ENCODE data around the gene C19orf25. TPM values are rescaled to one million over a fixed set of nuclear protein-coding genes. Genes with fewer than 3 reads are reported as not detected.

The C19orf25 gene
- total and polyA plus RNA-seq, 11 donors = 9.4 to 29.2 (median 16.0) TPM

DNA sequence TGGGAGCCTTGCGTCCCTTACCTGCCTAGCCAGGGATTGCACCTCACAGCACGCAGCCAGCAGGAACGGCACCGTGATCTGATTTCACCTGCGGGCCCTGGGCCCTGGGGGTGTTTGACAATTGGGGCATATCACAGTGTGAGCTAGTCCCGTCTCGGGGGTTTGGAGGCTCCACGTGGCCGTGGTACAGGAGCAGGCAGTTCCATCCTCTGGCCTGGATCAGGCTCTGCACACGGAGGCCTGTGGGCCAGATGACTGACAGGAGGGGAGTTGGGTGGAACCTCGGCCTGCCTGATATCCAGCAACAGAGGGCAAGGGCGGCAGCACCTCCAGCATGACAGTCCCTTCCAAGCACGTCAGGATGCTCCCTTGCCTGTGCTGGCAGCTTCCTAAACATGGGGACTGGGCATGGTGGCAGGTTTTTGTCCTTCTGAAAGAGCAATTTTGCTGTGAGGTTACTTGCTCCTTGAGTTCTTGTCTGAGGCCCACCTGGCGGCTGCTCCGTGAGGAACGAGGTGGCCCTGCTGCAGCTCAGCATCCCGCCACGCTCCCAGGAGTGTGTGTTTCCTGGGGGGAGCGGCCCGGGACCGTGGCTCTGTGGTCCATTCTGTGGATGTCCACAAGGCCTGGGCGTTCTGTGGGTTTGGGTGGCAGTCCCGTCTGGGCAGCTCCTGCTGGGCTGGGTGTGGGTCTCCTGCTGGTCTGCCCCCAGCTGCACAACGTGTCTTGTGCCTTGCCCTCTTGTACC lies 47.1 kb downstream of the C19orf25 start:
- no peaks in the 10 kb centered on the region for H3K9me3 ChIP-seq
- peaks cover 0 to 87% (median 82%) of the 10 kb centered on the region in 9 donors for H3K36me3 ChIP-seq
- no peak overlapping the region for H3K4me3 ChIP-seq
- intact Hi-C loops (cut with DNase I) = no loop called here
- whole genome bisulfite sequencing, 4 donors = 89 to 94% (median 91%) methylated on average over 20 to 24 of the region's 24 CpGs
- H3K27me3 ChIP-seq = no peaks in the 10 kb centered on the region
- TF ChIP-seq, protein P1, sequence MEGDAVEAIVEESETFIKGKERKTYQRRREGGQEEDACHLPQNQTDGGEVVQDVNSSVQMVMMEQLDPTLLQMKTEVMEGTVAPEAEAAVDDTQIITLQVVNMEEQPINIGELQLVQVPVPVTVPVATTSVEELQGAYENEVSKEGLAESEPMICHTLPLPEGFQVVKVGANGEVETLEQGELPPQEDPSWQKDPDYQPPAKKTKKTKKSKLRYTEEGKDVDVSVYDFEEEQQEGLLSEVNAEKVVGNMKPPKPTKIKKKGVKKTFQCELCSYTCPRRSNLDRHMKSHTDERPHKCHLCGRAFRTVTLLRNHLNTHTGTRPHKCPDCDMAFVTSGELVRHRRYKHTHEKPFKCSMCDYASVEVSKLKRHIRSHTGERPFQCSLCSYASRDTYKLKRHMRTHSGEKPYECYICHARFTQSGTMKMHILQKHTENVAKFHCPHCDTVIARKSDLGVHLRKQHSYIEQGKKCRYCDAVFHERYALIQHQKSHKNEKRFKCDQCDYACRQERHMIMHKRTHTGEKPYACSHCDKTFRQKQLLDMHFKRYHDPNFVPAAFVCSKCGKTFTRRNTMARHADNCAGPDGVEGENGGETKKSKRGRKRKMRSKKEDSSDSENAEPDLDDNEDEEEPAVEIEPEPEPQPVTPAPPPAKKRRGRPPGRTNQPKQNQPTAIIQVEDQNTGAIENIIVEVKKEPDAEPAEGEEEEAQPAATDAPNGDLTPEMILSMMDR (IDR thresholded peaks at IDR 0.05) = no peak
- no peak for TF ChIP-seq POLR2A (IDR thresholded peaks at IDR 0.05)
- DNase-seq = no peak
- H3K27ac ChIP-seq = no peak overlapping the region
- H3K4me1 ChIP-seq = peaks cover 0 to 28% (median 3%) of the 10 kb centered on the region in 12 donors
- ATAC-seq = no peak

DNA sequence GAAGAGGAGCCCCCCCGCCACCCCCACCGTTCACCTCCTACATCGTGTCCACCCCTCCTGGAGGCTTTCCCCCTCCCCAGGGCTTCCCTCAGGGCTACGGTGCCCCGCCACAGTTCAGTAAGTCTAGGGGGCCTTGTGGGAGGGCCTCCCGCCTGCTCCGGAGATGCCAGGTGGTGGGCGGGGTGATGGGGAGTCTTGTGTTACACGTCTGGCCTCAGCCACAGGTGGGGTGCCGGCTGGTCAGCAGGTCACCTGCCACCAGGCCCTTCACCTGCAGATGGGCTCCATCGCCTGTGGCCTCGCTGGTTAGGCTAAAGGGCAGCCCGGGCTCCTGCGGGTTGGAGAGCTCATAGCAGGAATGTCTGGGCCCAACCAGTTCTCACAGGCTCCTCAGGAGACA lies 48.8 kb downstream of the C19orf25 start:
- H3K9me3 ChIP-seq = no peaks in the 10 kb centered on the region
- intact Hi-C loops (cut with DNase I) = no loop called here
- H3K27me3 ChIP-seq = no peaks in the 10 kb centered on the region
- ATAC-seq = no peak
- TF ChIP-seq, protein P1 (IDR thresholded peaks at IDR 0.05) = no peak
- TF ChIP-seq POLR2A (IDR thresholded peaks at IDR 0.05) = no peak
- no peak for DNase-seq
- peaks cover 0 to 97% (median 94%) of the 10 kb centered on the region in 9 donors for H3K36me3 ChIP-seq
- peaks cover 0 to 37% (median 4%) of the 10 kb centered on the region in 12 donors for H3K4me1 ChIP-seq
- H3K4me3 ChIP-seq = no peak overlapping the region
- whole genome bisulfite sequencing, 4 donors = 84 to 89% (median 85%) methylated on average over 5 to 14 of the region's 14 CpGs
- peak overlapping the region in 4 of 12 donors; percentile 4 to 78 (median 74) for H3K27ac ChIP-seq

DNA sequence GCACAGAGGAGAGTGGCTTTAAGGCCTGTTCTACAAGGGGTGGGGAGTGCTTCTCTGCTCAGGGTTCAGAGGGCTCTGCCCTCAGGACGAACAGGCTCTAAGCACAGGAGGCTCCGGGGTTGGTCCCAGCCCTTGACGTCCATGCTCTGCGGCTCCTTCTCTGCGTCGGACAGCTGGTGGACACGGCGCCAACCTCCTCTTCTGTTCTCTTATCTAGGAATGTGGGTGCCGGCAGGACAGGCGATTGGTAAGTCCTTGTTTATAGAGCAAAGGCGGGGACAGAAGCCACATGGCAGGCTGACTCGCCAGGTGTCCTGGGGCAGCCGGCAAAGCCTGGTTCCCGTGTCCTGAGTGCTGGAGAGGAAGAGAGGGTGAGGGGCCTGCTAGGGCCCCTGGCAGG lies 49.3 kb downstream of the C19orf25 start:
- 32 to 57% (median 50%) methylated on average over 6 to 14 of the region's 14 CpGs for WGBS, 4 donors
- DNase-seq = peak in 3 of 5 donors; percentile 67 to 81 (median 79)
- H3K36me3 ChIP-seq = peaks cover 0 to 100% (median 94%) of the 10 kb centered on the region in 9 donors
- intact Hi-C loops (cut with DNase I) = no loop called here
- peaks cover 0 to 39% (median 4%) of the 10 kb centered on the region in 12 donors for H3K4me1 ChIP-seq
- H3K27ac ChIP-seq = peak overlapping the region in 9 of 12 donors; percentile 3 to 78 (median 50)
- no peaks in the 10 kb centered on the region for H3K27me3 ChIP-seq
- H3K9me3 ChIP-seq = no peaks in the 10 kb centered on the region
- no peak for TF ChIP-seq POLR2A (IDR thresholded peaks at IDR 0.05)
- TF ChIP-seq, protein P1 (IDR thresholded peaks at IDR 0.05) = no peak
- peak; percentile 81 to 92 (median 83) for ATAC-seq
- H3K4me3 ChIP-seq = no peak overlapping the region

DNA sequence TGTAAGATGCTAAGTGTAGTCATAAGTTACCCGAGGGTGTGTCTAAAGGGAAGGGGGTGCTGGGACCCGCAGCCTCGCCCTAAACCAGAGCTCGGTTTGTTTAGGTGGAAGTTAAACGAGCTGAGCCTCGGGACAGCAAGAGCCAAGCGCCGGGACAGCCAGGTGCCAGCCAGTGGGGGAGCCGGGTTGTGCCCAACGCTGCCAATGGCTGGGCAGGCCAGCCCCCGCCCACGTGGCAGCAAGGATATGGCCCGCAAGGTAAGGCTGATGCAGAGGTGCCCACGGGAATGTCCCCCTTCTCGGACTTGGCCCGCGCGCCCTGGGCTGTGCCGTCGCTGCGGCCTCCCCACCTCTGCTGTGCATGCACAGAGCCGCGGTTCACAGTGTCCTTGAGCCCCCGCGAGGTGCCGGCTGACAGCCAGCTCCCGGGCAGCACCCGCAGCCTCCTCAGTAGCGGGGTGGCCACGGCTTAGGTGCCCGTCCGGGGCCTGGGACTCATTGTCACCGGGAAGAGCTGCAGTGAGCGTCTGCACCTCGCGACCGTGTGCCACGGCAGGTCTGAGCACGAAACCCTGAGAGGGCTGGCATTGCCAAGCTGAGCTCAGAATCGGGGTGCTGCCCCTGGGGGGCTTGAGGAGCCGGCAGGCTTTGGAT lies 50.1 kb downstream of the C19orf25 start:
- peaks cover 0 to 98% (median 92%) of the 10 kb centered on the region in 9 donors for H3K36me3 ChIP-seq
- no peak overlapping the region for H3K4me3 ChIP-seq

More for the DNA sequence above, 50.1 kb downstream of the C19orf25 start:
- intact Hi-C loops (cut with DNase I) = no loop called here
- peaks cover 0 to 39% (median 4%) of the 10 kb centered on the region in 12 donors for H3K4me1 ChIP-seq
- DNase-seq = no peak
- no peaks in the 10 kb centered on the region for H3K27me3 ChIP-seq
- 61 to 79% (median 78%) methylated on average over 19 to 41 of the region's 41 CpGs for WGBS, 4 donors
- H3K9me3 ChIP-seq = no peaks in the 10 kb centered on the region
- no peak for TF ChIP-seq POLR2A (IDR thresholded peaks at IDR 0.05)
- TF ChIP-seq, protein P1 (IDR thresholded peaks at IDR 0.05) = no peak
- H3K27ac ChIP-seq = peak overlapping the region in 8 of 12 donors; percentile 4 to 78 (median 60)
- peak; percentile 1 to 18 (median 14) for ATAC-seq

All from heart left ventricle (tissue), 16 donors.